GM12801 (cell line): ENCODE measurements around the gene UBR3.

Experiments used
- CTCF ChIP-seq: IDR thresholded peaks from one replicate; pipeline ENCODE4 v1.5.1; 2011; ENCODE audit warnings: control low read depth; ENCODE audit not compliant: insufficient read length; ENCODE audit errors: extremely low read depth

Gene UBR3

GRCh38 chr2:169900686-169901085 is 73.4 kb downstream of the UBR3 start:
- no peak for TF ChIP-seq CTCF

- no peak for TF ChIP-seq CTCF
Observed at GRCh38 chr2:169906731-169907130, 79.5 kb downstream of the UBR3 start.

- no peak for TF ChIP-seq CTCF
Observed at GRCh38 chr2:169909376-169909775, 82.1 kb downstream of the UBR3 start.

GRCh38 chr2:169910109-169910799 is 83.0 kb downstream of the UBR3 start:
- no peak for TF ChIP-seq CTCF

GRCh38 chr2:169911119-169911518 is 83.9 kb downstream of the UBR3 start:
- TF ChIP-seq CTCF, result no peak

GRCh38 chr2:169916623-169917022 is 89.4 kb downstream of the UBR3 start:
- no peak for TF ChIP-seq CTCF

- no peak for TF ChIP-seq CTCF
Observed at GRCh38 chr2:169923977-169924376, 96.7 kb downstream of the UBR3 start.
